AG20443 (cell line): Measurements from ENCODE around the gene MRI1.
"Not testable (repeated sequence)": the region's sequence is repeated elsewhere in the genome, so short reads cannot be mapped to it uniquely, and the experiment has no call there.

Experiments
- DNase-seq: peaks from one replicate; pipeline ENCODE4 v3.0.0; 2012; ENCODE audit warnings: low spot score, mixed read lengths

Gene MRI1

DNA sequence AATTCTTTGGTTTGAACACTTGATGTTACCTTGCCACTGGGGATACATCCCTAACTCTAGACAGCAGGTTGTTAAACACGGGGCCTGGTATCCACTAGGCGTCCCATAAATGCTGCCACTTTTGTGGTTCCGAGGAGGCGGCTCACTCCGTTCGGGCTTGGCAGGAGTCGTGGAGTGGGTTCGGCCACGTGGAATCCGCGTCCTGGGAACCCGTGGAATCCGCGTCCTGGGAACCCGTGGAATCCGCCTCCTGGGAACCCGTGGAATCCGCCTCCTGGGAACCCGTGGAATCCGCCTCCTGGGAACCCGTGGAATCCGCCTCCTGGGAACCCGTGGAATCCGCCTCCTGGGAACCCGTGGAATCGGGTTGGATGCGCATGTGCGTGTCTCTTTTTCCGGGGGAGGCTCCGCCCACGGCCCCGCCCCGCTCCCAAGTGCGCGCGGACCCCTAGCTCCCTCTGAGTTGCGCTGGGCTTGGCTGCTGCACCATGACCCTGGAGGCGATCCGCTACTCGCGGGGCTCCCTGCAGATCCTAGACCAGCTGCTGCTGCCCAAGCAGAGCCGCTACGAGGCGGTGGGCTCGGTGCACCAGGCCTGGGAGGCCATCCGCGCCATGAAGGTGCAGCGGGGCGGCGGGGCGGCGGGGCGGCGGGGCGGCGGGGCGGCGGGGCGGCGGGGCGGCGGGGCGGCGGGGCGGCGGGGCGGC is at the start of gene MRI1:
MRI1 (plus strand) TSS at position 422 of the 707 bp plus-strand sequence; CDS start at position 489, 67 bp downstream.
- peak; percentile 93 for DNase-seq

DNA sequence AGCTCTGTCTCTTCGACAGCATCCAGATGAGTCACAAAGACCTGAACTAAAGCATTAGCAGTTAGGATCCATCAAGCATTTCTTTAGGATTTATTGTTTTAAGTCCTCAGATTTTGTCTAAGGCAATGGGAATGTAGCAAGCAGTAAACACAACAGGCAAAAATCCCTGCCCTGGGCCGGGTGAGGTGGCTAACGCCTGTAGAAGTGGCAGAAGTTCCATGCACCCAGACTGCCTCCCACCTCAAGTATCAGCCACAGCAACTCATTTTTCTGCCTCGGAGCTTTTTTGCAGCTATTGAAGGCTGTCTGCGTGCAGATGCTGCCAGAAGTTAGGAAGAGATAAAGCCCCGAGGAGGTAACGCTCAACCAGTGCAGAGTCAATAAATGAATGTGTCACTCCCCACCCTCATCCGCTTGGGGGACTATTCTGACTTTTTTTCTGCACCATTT is 47.1 kb upstream of the MRI1 start:
- no peak for DNase-seq

GRCh38 chr19:13718733-13719132 is 45.6 kb upstream of the MRI1 start:
- peak; percentile 80 for DNase-seq

GRCh38 chr19:13722146-13722545 is 42.2 kb upstream of the MRI1 start:
- DNase-seq = no peak

DNA sequence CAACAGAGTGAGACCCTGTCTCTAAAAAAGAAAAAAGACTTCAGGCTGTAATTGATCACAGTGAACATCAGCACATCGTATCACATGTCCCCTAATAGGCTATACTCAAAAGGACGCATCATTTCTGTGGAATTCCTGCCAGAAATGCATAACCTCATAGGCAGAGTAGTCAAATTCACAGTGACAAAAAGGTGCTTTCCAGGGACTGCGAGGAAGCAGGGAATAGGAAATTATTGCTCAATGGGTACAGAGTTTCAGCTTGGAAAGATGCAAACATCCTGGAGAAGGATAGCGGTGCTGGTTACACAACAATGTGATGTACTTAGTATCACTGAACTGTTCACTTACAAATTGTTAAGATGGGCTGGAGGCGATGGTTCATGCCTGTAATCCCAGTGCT is 41.1 kb upstream of the MRI1 start:
- no peak for DNase-seq

- no peak for DNase-seq
These were observed 38.0 kb upstream of the MRI1 start for GRCh38 chr19:13726323-13726722.

GRCh38 chr19:13727798-13728197 is 36.5 kb upstream of the MRI1 start:
- DNase-seq = peak; percentile 56

GRCh38 chr19:13729859-13730258 is 34.5 kb upstream of the MRI1 start:
- no peak for DNase-seq

DNA sequence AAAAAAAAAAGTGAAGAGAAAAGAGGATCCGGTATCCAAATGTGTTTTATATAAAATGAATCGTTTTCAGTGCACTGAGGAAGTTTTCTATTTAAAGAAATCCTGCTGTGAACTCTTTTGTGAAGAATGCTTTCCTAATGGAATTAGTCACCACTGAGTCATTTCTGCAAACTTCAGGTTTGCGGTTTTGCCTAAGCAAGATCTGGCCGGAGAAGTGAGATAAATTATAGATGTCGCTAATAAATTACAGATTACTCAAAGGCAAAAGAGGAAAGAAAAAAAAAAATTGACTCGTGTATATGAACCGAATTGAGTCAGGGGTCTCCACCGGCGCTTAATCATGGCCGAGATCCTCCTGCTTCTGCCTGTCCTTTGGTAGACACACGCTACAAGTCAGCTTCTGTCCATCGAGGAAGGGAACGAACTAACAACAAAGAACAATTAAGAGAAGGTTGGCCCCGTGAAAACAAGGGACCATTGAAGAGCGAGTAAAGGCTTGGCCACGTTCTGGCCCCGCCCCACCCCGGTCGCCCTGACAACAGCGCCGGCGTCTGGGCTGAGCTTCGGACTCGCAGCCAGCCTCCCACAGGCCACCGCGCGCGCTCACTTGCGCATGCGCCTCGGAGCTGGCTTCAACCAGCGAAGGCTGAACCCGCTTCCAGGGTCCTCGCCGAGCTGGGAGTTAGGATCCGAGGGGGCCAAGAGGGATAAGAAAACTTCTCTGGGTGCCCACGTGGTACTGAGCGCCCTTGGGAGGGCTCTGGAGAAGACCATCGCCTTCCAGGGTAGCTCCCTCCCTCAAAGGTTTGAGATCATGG is 33.0 kb upstream of the MRI1 start:
- DNase-seq = peak; percentile 98

DNA sequence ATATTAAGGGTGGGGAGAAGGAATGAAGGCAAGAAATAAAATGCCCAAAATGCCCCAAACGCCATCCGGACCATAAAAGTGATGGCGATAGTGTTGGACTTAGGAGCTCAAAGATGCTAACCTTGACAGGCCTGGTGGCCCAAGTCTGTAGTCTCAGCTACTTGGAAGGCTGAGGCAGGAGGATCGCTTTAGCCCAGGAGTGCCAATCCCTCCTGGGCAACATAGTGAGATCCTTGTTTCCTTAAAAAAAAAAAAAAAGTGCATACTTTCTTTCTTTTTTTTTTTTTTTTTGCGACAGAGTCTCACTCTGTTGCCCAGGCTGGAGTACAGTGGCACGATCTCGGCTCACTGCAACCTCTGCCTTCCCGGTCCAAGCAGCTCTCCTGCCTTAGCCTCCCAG is 32.0 kb upstream of the MRI1 start:
- no peak for DNase-seq

DNA sequence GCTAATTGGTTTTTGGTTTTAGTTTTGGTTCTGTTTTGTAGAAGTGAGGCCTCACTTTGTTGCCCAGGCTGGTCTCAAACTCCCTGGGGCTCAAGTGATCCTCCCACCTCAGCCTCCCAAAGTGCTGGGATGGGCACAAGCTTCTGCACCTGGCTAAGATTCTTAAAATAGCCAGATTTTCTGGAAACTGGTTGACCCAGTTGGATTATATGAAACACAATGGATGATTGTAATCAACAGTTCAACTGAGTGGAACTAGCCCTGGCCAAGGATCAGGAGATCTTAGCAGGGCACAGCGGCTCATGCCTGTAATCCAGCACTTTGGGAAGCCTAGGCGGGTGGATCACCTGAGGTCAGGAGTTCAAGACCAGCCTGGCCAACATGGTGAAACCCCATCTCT is 29.6 kb upstream of the MRI1 start:
- DNase-seq = no peak

DNA sequence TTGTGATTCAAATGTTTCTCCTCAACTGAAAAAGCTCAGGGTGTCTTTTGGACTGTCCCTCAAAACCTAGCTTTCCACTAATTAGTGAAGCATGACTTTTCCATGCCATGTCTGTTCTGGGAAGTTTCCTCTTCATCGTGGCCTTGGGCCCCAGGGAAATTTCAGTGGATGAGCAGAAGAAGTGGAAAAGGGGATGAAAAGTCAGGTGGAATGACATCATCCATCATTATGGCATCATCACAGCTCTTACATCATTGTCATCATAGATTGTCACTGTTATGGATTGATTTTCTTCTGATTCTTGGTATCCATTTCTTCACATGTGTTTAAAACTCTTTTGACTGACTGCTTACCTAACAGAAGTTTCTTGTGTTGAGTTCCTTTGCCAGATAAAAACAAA is 26.2 kb upstream of the MRI1 start:
- DNase-seq = no peak

DNA sequence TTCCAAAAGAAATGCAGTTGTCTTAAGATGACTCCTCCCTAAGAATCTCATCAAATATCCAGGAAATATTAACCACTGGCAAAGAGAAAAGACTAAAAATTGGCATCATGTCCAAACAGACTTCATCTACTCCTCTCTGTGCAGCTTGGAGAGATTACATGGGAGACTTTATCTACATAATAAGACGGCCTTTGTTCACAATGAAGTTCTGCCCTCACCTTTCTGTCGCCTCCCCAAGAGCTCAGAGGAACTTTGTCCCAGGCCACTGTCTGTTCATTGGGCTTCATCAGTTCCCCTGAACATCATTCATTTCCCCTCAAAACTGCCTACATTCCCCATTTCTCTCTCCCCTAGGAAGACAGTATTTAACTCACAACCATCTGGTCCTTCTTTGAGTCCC is 22.4 kb upstream of the MRI1 start:
- DNase-seq = no peak

- no peak for DNase-seq
These were observed 21.6 kb upstream of the MRI1 start for GRCh38 chr19:13742756-13743155.

GRCh38 chr19:13744174-13744573 is 20.1 kb upstream of the MRI1 start:
- no peak for DNase-seq

DNA sequence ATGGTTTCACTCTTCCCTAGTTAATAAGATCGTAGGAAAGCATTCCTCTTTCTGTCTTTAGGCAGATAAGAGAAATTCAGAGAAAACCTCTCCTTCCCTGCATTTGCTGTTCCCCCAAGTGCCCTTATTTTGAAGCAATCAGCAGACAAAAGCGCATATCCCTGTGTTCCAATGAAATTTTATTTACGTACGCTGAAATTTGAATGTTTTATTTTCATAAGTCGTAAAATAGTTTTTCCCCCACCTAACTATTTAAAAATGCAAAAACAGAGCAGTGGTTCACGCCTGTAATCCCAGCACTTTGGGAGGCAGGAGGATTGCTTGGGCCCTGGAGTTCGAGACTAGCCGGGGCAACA is 17.2 kb upstream of the MRI1 start:
- DNase-seq = no peak

DNA sequence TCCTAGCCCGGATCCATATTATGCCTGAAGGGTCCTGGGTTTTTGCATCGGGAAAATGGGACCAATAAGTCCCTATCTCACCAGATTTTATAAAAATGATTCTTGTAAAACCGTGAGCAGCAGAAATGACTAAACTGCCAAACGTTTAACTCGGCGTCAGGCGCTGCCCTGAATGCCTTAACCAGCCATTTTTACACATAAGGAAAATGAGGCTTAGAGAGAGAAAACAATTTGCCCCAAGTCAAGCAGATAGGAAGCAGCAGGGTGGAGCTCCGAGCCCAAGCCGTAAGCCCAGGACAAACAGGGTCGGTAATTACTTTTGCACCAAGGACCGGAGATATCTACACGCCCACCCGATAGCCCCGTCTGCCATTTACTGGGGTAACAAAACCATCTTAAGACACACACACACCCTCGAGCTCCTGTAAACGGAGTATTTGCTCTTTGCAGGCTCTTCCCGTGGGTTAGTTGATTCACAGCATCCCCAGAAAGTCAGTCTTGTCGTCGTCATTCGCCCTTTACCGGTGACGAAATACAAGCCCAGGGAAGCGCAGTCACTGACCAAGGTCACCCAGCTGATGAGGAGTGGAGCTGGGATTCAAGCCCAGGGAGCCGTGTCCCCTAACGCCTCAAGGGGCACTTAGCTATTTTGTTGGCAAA is 16.0 kb upstream of the MRI1 start:
- DNase-seq = peak; percentile 48

DNA sequence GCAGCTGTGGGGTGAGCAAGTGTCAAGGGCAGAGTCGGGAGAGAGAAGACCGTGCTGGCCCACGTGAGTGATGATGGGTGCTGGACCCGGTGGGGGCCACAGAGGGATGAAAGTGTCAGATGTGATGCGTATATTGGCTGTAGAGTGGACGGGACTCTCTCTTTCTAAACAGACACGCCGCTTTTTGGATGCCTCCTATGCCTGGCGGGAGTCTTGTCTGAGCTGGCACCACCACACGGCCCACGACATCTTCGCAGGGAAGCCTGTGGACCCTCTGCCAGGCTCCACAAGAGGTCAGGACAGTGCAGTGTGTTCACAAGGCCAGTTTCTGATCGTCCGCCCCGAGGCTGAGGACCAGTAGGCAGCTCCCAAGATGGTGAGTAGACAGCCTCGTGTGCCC is 12.9 kb upstream of the MRI1 start:
- DNase-seq = no peak

DNA sequence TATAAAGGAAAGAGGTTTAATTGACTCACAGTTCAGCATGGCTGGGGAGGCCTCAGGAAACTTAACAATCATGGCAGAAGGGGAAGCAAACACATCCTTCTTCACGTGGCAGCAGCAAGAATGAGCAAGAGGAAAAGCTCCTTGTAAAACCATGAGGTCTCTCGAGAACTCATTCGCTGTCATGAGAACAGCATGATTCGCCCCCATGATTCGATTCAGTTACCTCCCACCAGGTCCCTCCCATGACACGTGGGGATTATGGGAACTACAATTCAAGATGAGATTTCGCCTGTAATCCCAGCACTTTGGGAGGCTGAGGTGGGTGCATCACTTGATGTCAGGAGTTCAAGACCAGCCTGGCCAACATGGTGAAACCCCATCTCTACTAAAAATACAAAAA is 10.7 kb upstream of the MRI1 start:
- not testable (repeated sequence) for DNase-seq

DNA sequence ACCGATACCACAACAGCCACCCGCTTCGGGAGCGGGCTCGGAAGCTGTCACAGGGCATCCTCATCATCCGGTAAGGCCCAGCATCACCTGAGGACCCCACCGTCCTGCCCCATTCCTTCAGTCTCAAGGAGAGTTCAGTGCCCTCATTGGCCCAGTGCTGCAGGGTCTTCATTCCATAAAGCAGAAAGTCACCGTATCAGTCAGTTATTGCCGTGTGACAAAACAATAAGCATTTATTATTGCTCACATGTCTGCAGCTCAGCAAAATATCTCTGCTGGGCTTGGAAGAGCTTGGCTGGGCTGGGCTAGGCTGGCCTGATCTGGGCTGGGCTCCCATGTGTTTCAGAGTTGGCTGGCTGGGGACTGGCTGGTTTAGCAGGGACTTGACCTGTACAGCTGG is 8.1 kb upstream of the MRI1 start:
- DNase-seq = no peak

GRCh38 chr19:13757805-13758772 is 6.2 kb upstream of the MRI1 start:
- no peak for DNase-seq

- no peak for DNase-seq
These were observed 5.5 kb upstream of the MRI1 start for GRCh38 chr19:13758795-13759194.
